GM18508 (cell line): ENCODE measurements around the gene GAGE12G.
"Not testable (repeated sequence)": the region's sequence is repeated elsewhere in the genome, so short reads cannot be mapped to it uniquely, and the experiment has no call there.

Experiments
- ATAC-seq: cut with Tn5 transposase; IDR thresholded peaks from one replicate; pipeline ENCODE4 v1.9.1; 2021; ENCODE audit warnings: moderate number of reproducible peaks; ENCODE audit not compliant: insufficient read depth, unreplicated experiment

GAGE12G gene, protein sequence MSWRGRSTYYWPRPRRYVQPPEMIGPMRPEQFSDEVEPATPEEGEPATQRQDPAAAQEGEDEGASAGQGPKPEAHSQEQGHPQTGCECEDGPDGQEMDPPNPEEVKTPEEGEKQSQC

DNA sequence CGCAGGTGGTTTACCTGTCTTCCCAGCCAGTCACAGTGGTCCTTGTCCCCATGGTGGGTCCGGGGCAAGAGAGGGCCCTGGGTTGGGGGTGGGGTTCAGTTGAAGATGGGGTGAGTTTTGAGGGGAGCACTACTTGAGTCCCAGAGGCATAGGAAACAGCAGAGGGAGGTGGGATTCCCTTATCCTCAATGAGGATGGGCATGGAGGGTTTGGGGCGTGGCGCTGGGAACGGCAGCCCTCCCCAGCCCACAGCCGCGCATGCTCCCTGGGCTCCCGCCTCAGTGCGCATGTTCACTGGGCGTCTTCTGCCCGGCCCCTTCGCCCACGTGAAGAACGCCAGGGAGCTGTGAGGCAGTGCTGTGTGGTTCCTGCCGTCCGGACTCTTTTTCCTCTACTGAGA is at the start of gene GAGE12G:
TSS of gene GAGE12G (plus strand) at position 301 of the 400 bp plus-strand sequence. CDS start 1,155 bp downstream, outside the sequence.
- ATAC-seq = not testable (repeated sequence)

DNA sequence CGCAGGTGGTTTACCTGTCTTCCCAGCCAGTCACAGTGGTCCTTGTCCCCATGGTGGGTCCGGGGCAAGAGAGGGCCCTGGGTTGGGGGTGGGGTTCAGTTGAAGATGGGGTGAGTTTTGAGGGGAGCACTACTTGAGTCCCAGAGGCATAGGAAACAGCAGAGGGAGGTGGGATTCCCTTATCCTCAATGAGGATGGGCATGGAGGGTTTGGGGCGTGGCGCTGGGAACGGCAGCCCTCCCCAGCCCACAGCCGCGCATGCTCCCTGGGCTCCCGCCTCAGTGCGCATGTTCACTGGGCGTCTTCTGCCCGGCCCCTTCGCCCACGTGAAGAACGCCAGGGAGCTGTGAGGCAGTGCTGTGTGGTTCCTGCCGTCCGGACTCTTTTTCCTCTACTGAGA is 38.3 kb upstream of the GAGE12G start, which contains the start of gene GAGE12C:
TSS of gene GAGE12C (plus strand) at position 301 of the 400 bp plus-strand sequence. CDS start 1,155 bp downstream, outside the sequence.
- not testable (repeated sequence) for ATAC-seq

DNA sequence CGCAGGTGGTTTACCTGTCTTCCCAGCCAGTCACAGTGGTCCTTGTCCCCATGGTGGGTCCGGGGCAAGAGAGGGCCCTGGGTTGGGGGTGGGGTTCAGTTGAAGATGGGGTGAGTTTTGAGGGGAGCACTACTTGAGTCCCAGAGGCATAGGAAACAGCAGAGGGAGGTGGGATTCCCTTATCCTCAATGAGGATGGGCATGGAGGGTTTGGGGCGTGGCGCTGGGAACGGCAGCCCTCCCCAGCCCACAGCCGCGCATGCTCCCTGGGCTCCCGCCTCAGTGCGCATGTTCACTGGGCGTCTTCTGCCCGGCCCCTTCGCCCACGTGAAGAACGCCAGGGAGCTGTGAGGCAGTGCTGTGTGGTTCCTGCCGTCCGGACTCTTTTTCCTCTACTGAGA is 28.8 kb upstream of the GAGE12G start, which contains the start of gene GAGE12D:
TSS of gene GAGE12D (plus strand) at position 301 of the 400 bp plus-strand sequence. CDS start 1,155 bp downstream, outside the sequence.
- ATAC-seq = not testable (repeated sequence)

DNA sequence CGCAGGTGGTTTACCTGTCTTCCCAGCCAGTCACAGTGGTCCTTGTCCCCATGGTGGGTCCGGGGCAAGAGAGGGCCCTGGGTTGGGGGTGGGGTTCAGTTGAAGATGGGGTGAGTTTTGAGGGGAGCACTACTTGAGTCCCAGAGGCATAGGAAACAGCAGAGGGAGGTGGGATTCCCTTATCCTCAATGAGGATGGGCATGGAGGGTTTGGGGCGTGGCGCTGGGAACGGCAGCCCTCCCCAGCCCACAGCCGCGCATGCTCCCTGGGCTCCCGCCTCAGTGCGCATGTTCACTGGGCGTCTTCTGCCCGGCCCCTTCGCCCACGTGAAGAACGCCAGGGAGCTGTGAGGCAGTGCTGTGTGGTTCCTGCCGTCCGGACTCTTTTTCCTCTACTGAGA is 19.2 kb upstream of the GAGE12G start, which contains the start of gene GAGE12E:
TSS of gene GAGE12E (plus strand) at position 301 of the 400 bp plus-strand sequence. CDS start 1,155 bp downstream, outside the sequence.
- not testable (repeated sequence) for ATAC-seq

DNA sequence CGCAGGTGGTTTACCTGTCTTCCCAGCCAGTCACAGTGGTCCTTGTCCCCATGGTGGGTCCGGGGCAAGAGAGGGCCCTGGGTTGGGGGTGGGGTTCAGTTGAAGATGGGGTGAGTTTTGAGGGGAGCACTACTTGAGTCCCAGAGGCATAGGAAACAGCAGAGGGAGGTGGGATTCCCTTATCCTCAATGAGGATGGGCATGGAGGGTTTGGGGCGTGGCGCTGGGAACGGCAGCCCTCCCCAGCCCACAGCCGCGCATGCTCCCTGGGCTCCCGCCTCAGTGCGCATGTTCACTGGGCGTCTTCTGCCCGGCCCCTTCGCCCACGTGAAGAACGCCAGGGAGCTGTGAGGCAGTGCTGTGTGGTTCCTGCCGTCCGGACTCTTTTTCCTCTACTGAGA is 9.7 kb upstream of the GAGE12G start, which contains the start of gene GAGE12F:
TSS of gene GAGE12F (plus strand) at position 301 of the 400 bp plus-strand sequence. CDS start 1,155 bp downstream, outside the sequence.
- ATAC-seq = not testable (repeated sequence)

DNA sequence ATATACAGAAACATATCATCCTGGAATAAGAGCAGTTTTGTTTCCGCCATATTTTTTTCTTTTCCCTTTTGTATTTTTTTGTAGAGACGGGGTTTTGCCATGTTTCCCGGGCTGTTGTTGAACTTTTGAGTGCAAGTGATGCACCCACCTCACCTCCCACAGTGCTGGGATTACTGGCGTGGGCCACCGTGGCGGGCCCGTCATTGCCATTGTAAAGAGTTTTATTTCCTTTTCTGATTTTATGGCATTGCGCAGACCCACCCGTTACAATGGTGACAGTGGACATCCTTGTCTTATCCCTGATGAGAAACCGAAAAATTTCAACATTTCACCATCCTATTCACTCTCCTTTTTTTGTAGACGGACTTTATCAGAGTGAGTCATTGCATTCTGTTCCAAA is 1.5 kb upstream of the GAGE12G start:
- not testable (repeated sequence) for ATAC-seq

DNA sequence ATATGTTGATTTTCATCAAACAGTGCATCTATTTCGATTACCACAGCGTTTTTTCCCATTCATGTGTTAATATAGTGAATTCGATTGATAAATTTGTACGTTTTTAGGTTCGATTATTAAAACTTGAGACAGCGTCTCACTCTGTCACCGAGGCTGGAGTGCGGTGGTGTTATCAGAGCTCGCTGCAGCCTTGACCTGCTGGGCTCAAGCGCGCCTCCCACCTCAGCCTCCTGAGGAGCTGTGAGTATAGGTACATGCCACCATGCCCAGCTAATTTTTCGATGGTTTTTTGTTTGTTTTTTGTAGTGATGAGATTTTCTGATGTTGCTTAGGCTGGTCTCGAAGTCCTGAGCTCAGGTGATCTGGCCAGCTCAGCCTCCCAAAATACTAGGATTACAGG is 1.0 kb upstream of the GAGE12G start:
- ATAC-seq = not testable (repeated sequence)

DNA sequence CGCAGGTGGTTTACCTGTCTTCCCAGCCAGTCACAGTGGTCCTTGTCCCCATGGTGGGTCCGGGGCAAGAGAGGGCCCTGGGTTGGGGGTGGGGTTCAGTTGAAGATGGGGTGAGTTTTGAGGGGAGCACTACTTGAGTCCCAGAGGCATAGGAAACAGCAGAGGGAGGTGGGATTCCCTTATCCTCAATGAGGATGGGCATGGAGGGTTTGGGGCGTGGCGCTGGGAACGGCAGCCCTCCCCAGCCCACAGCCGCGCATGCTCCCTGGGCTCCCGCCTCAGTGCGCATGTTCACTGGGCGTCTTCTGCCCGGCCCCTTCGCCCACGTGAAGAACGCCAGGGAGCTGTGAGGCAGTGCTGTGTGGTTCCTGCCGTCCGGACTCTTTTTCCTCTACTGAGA is 9.4 kb downstream of the GAGE12G start, which contains the start of gene GAGE12H:
TSS of gene GAGE12H (plus strand) at position 301 of the 400 bp plus-strand sequence. CDS start 1,155 bp downstream, outside the sequence.
- not testable (repeated sequence) for ATAC-seq

DNA sequence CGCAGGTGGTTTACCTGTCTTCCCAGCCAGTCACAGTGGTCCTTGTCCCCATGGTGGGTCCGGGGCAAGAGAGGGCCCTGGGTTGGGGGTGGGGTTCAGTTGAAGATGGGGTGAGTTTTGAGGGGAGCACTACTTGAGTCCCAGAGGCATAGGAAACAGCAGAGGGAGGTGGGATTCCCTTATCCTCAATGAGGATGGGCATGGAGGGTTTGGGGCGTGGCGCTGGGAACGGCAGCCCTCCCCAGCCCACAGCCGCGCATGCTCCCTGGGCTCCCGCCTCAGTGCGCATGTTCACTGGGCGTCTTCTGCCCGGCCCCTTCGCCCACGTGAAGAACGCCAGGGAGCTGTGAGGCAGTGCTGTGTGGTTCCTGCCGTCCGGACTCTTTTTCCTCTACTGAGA is 19.0 kb downstream of the GAGE12G start, which contains the start of gene GAGE2A:
TSS of gene GAGE2A (plus strand) at position 301 of the 400 bp plus-strand sequence. CDS start 1,155 bp downstream, outside the sequence.
- not testable (repeated sequence) for ATAC-seq

DNA sequence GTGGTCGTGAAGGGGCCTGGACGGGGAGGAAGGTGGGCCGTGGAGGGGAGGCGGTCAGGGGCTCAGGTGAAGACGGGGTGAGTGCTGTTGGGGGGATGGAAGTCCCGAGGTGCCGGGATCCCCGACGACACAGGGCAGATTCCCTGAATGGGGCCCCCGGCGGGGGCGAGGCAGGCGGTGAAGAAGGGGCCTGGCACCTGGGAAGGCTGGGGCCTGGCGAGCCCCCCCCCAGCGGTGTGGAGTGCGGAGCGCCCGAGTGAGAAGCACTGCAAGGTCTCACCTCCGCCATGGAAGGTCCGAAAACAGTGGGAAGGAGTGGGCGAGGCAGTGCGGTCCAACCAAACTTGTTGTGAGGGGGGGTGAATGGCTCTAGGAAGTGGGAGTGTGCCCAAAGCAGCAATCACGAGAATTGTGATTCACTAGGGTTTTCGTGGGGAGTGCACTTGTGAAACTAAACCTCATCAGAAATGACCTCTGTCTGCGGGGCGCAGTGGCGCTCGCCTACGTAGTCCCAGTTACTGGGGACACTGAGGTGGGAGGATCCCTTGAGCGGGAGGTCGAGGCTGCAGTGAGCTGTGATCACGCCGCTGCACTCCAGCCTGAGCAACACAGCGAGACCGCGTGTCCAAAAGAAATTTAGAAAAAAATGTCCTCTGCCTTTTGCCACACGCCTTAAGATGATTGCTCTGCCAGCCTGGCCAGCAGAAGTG is 19.7 kb downstream of the GAGE12G start:
- ATAC-seq = not testable (repeated sequence)

DNA sequence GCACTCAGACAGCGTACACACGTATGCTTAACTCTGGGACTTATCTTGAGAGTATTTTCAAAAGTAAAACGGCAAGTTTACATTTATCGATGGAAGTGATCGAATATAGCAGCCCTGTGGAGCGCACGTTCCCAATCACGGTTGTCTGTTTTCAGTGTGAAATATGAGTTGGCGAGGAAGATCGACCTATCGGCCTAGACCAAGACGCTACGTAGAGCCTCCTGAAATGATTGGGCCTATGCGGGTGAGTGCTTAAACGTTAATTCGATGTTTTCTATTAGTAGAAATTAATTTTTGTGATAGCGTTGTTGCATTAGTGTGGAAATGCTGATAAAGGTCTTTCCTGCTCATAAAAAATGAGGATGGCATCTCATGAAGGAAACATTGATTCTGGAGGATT is 20.3 kb downstream of the GAGE12G start:
- ATAC-seq = not testable (repeated sequence)

DNA sequence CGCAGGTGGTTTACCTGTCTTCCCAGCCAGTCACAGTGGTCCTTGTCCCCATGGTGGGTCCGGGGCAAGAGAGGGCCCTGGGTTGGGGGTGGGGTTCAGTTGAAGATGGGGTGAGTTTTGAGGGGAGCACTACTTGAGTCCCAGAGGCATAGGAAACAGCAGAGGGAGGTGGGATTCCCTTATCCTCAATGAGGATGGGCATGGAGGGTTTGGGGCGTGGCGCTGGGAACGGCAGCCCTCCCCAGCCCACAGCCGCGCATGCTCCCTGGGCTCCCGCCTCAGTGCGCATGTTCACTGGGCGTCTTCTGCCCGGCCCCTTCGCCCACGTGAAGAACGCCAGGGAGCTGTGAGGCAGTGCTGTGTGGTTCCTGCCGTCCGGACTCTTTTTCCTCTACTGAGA is 28.5 kb downstream of the GAGE12G start, which contains the start of gene GAGE1:
TSS of gene GAGE1 (plus strand) at position 301 of the 400 bp plus-strand sequence. CDS start 1,155 bp downstream, outside the sequence.
- not testable (repeated sequence) for ATAC-seq

DNA sequence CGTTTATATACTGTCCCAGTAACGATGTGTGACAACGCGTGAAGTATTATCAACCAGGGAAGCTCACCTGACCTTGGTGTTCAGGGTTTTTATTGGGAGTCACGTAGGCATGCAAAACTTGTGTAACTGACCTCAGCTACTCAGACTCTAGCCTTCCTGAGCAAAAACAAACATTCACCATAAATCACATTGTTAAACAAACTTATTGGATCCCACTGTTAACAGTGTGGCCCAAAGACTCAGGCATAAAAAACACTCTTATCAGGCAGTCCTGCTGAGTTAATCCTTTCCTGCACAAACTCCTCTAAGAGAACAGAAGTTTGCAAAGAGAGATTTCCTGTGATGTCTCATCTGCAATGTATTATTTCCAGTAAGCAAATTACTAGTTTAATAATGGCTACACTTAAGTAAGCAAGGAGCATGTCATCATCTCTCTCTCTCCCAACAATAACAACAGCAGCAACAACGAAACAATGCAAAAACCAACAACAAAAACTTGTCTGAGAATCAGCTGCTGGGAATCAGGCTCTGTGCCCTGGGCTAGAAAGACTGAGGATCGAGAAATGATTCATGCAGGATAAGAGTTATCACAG is 40.6 kb downstream of the GAGE12G start:
- ATAC-seq = no peak

DNA sequence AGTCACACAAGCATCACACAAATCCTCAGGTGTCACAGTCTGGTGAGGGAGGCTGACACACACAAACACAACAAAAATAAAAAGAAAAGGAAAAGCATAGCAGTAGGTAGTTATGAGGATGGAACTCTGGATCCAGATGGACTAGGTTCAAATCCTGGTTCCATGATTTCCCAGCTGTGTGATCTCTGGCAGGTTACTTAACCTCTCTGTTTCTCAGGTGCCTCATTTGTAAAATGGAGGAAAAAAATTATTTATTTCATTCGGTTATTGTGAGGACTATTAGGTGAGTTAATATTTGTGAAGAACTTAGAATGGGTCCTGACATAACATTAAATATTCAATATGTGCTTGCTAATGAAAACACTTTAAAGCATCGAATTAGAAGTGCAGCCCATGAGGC is 48.4 kb downstream of the GAGE12G start:
- ATAC-seq = no peak
